ENCODE measurements around the gene TRIM24. TPM values are rescaled to one million over a fixed set of nuclear protein-coding genes. Genes with fewer than 3 reads are reported as not detected.

Gene TRIM24
- total and polyA plus RNA-seq, 4 experiments from 2014 or later = 3.1 to 15.2 (median 12.4) TPM

DNA sequence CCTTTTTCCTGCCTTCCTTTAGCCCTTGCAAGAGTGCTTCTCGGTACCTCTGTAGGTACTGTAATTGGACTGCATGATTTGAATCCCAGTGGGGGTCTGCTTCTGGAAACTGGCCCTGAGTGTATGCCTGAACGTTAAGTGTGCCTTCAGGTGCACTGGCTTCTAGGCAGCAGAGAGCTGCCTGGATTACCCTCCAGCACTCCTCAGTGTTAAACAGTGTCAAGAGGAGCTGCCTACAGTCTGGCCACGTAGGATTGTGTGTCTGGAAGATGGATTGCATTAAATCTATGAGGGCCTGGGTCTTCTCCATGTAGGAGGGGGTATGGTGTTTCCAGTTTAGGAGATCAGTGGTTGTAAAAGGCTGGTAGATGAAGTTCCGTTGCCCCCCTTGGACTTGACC is 103.7 kb downstream of the TRIM24 start:
- CTCF ChIA-PET (ENCODE audit: partially characterized antibody) = no interaction called here
- Histone ChIP-seq H3K27me3 (ENCODE audit: insufficient read depth, low read length) (no peaks in the 10 kb centered on the region), H3K27ac (ENCODE audit: low read depth, low read length) (no peak overlapping the region), H3K9me3 (ENCODE audit: control insufficient read depth in 1 of 2, low read length in 2 of 2) (peaks cover 4 to 13% of the 10 kb centered on the region in 2 donors), H3K36me3 (ENCODE audit: insufficient read depth, low read length) (peaks cover 33% of the 10 kb centered on the region), H3K4me3 (ENCODE audit: low read length in 2 of 2) (no peak overlapping the region), H3K4me1 (ENCODE audit: insufficient read depth, low read length) (no peaks in the 10 kb centered on the region)
- Mint-ChIP-seq H3K4me1 (no peaks in the 10 kb centered on the region), H3K4me3 (no peak overlapping the region), H3K27ac (no peak overlapping the region), H3K27me3 (no peaks in the 10 kb centered on the region), H3K9me3 (peaks cover 9 to 70% (median 48%) of the 10 kb centered on the region in 8 donors), H3K36me3 (peaks cover 88 to 90% of the 10 kb centered on the region in 2 donors)
- intact Hi-C loops (cut with micrococcal nuclease) = no loop called here
- DNase-seq = no peak
- POLR2A ChIA-PET (ENCODE audit: partially characterized antibody) = no interaction called here

DNA sequence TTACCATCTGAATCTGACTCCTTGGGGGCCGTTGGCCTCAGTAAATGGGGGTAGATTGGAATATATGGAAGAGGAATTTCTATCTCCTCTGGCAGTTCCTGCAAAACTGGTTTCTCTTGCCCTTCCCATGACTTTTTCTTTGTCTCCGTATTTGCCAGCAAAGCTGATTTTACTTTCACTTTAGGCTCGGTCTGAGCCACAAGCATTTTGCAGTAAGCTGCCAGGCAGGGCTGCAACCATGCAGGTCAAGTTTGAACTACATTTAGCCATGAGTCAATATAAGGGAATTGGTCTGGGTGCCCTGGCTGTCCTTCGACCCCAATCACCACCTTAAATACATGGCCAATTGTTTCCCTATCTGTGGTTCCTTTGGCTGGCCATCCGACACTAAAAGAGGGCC is 104.3 kb downstream of the TRIM24 start:
- peaks cover 4 to 13% of the 10 kb centered on the region in 2 donors for H3K9me3 ChIP-seq (ENCODE audit: control insufficient read depth in 1 of 2, low read length in 2 of 2)
- Mint-ChIP-seq H3K4me1 (no peaks in the 10 kb centered on the region), H3K36me3 (peaks cover 88 to 90% of the 10 kb centered on the region in 2 donors), H3K27me3 (no peaks in the 10 kb centered on the region), H3K27ac (no peak overlapping the region), H3K9me3 (peaks cover 9 to 65% (median 48%) of the 10 kb centered on the region in 8 donors), H3K4me3 (no peak overlapping the region)
- no peak overlapping the region for H3K4me3 ChIP-seq (ENCODE audit: low read length in 2 of 2)
- intact Hi-C loops (cut with micrococcal nuclease) = no loop called here
- H3K27ac ChIP-seq (ENCODE audit: low read depth, low read length) = no peak overlapping the region
- no peak for DNase-seq
- H3K36me3 ChIP-seq (ENCODE audit: insufficient read depth, low read length) = peaks cover 36% of the 10 kb centered on the region
- H3K4me1 ChIP-seq (ENCODE audit: insufficient read depth, low read length) = no peaks in the 10 kb centered on the region
- no peaks in the 10 kb centered on the region for H3K27me3 ChIP-seq (ENCODE audit: insufficient read depth, low read length)
- CTCF ChIA-PET (ENCODE audit: partially characterized antibody) = no interaction called here
- POLR2A ChIA-PET (ENCODE audit: partially characterized antibody) = no interaction called here

DNA sequence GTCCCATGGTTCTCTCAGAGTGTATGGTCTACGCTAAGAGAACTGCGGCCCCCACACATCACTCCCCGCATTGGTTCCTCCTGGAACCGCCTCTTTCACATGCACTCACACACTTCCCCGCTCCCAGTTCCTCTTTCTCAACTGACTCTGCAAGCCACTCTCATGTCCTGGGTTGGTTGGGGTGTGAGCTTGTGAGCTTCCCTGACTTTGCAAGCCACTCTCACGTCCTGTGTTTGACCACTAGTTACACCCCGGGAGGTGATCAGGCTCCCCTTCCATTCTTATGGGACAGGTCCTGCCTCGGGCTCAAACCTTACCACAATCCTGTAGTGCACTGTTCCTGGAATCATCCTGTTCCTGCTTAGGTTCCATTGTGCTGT is 105.0 kb downstream of the TRIM24 start:
- H3K27me3 ChIP-seq (ENCODE audit: insufficient read depth, low read length) = no peaks in the 10 kb centered on the region
- H3K27ac ChIP-seq (ENCODE audit: low read depth, low read length) = no peak overlapping the region
- Mint-ChIP-seq H3K36me3 (peaks cover 87 to 91% of the 10 kb centered on the region in 2 donors), H3K27me3 (no peaks in the 10 kb centered on the region), H3K4me1 (no peaks in the 10 kb centered on the region), H3K9me3 (peaks cover 9 to 61% (median 45%) of the 10 kb centered on the region in 8 donors), H3K4me3 (peak overlapping the region in 1 of 8 donors; percentile 26), H3K27ac (no peak overlapping the region)
- ChIA-PET CTCF (ENCODE audit: partially characterized antibody) (no interaction called here), POLR2A (ENCODE audit: partially characterized antibody) (no interaction called here)
- peaks cover 36% of the 10 kb centered on the region for H3K36me3 ChIP-seq (ENCODE audit: insufficient read depth, low read length)
- intact Hi-C loops (cut with micrococcal nuclease) = no loop called here
- H3K4me1 ChIP-seq (ENCODE audit: insufficient read depth, low read length) = no peaks in the 10 kb centered on the region
- no peak overlapping the region for H3K4me3 ChIP-seq (ENCODE audit: low read length in 2 of 2)
- DNase-seq = no peak
- peaks cover 4 to 13% of the 10 kb centered on the region in 2 donors for H3K9me3 ChIP-seq (ENCODE audit: control insufficient read depth in 1 of 2, low read length in 2 of 2)

DNA sequence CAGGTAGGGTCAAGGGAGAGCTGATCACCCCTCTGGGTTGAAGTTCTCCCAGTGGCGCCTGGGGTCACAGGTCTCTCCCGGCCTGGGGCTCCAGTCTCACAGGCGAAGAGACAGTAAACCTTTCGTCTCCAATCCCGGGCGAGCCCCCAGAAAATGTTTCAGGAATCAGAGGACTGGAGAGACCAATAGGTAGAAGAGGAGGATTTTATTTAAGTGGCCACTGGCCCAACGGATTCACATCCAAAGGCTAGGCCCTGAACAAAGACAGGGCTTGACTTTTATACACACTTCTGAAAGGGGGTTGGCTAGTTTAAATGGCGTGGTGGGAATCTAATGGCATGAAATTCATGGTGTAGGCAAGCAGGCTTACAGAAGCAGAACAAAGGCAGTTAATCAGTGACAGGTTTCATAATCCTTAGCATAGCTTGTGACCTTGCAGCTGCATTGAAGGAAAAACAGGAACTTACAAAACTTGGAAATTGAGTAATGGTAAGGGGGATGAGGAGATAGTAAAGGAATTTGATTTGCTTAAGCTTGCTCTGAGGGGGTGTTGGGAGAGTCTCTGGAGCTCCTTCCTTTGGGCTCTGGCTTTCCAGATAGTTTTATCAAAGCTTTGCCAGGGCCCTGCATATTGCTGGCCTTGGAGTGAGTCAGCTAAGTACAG is 105.5 kb downstream of the TRIM24 start:
- no peaks in the 10 kb centered on the region for H3K4me1 ChIP-seq (ENCODE audit: insufficient read depth, low read length)
- peaks cover 36% of the 10 kb centered on the region for H3K36me3 ChIP-seq (ENCODE audit: insufficient read depth, low read length)
- ChIA-PET POLR2A (ENCODE audit: partially characterized antibody) (no interaction called here), CTCF (ENCODE audit: partially characterized antibody) (no interaction called here)
- Mint-ChIP-seq H3K27me3 (no peaks in the 10 kb centered on the region), H3K27ac (no peak overlapping the region), H3K9me3 (peaks cover 9 to 55% (median 44%) of the 10 kb centered on the region in 8 donors), H3K4me1 (no peaks in the 10 kb centered on the region), H3K36me3 (peaks cover 87 to 91% of the 10 kb centered on the region in 2 donors), H3K4me3 (peak overlapping the region in 1 of 8 donors; percentile 26)
- no peak for DNase-seq
- H3K9me3 ChIP-seq (ENCODE audit: control insufficient read depth in 1 of 2, low read length in 2 of 2) = peaks cover 4 to 13% of the 10 kb centered on the region in 2 donors
- no peak overlapping the region for H3K27ac ChIP-seq (ENCODE audit: low read depth, low read length)
- H3K27me3 ChIP-seq (ENCODE audit: insufficient read depth, low read length) = no peaks in the 10 kb centered on the region
- H3K4me3 ChIP-seq (ENCODE audit: low read length in 2 of 2) = no peak overlapping the region
- intact Hi-C loops (cut with micrococcal nuclease) = no loop called here

DNA sequence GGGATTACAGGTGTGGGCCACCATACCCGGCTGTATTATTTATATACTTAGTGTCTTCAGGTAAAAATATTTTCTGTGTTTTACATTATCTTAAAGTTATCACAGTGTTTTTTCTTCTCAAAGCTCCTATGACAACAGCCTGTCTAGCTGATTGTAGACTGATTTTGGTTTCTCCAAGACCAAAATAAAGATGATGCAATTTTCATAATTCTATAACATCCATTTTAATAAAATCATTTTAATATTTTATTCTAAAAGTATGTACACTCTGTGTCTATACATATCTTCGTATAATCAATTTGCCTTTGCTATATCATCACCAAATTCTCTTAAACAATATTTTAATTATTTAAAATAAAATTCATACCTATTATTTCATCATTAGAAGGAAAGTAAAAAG is 108.6 kb downstream of the TRIM24 start:
- CTCF ChIA-PET (ENCODE audit: partially characterized antibody) = no interaction called here
- Histone ChIP-seq H3K9me3 (ENCODE audit: control insufficient read depth in 1 of 2, low read length in 2 of 2) (peaks cover 4 to 13% of the 10 kb centered on the region in 2 donors), H3K4me1 (ENCODE audit: insufficient read depth, low read length) (no peaks in the 10 kb centered on the region), H3K27ac (ENCODE audit: low read depth, low read length) (no peak overlapping the region), H3K36me3 (ENCODE audit: insufficient read depth, low read length) (peaks cover 22% of the 10 kb centered on the region), H3K27me3 (ENCODE audit: insufficient read depth, low read length) (no peaks in the 10 kb centered on the region), H3K4me3 (ENCODE audit: low read length in 2 of 2) (no peak overlapping the region)
- Mint-ChIP-seq H3K27ac (no peak overlapping the region), H3K27me3 (no peaks in the 10 kb centered on the region), H3K4me1 (peaks cover 0 to 1% (median 0%) of the 10 kb centered on the region in 4 donors), H3K36me3 (peaks cover 76 to 80% of the 10 kb centered on the region in 2 donors), H3K9me3 (peaks cover 6 to 32% (median 28%) of the 10 kb centered on the region in 8 donors), H3K4me3 (no peak overlapping the region)
- intact Hi-C loops (cut with micrococcal nuclease) = no loop called here
- POLR2A ChIA-PET (ENCODE audit: partially characterized antibody) = no interaction called here
- DNase-seq = no peak

DNA sequence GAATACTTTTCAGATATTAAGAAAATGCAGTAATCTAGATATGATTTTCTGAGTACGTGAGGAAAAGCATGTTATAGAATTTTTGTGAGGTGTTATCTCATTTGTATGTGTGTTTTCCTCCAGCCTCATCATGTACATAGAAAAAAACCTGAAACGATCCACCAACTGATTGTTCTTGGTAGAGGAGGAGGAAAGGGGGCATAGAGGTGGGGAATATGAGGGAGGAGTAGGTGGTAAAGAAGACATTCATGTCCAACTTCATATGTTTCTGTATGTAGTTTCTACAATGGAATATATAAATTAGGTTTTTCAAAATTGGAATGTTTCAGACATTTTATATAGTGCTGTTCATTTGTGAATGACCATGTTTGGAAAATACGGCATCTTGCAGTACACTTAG is 109.4 kb downstream of the TRIM24 start:
- CTCF ChIA-PET (ENCODE audit: partially characterized antibody) = no interaction called here
- Histone ChIP-seq H3K4me1 (ENCODE audit: insufficient read depth, low read length) (no peaks in the 10 kb centered on the region), H3K27ac (ENCODE audit: low read depth, low read length) (no peak overlapping the region), H3K27me3 (ENCODE audit: insufficient read depth, low read length) (no peaks in the 10 kb centered on the region), H3K36me3 (ENCODE audit: insufficient read depth, low read length) (peaks cover 22% of the 10 kb centered on the region), H3K9me3 (ENCODE audit: control insufficient read depth in 1 of 2, low read length in 2 of 2) (peaks cover 3 to 12% of the 10 kb centered on the region in 2 donors), H3K4me3 (ENCODE audit: low read length in 2 of 2) (no peak overlapping the region)
- H3K9me3 Mint-ChIP-seq = peaks cover 6 to 24% (median 20%) of the 10 kb centered on the region in 8 donors
- H3K27me3 Mint-ChIP-seq = no peaks in the 10 kb centered on the region
- intact Hi-C loops (cut with micrococcal nuclease) = no loop called here
- no peak overlapping the region for H3K27ac Mint-ChIP-seq
- H3K36me3 Mint-ChIP-seq = peaks cover 76 to 80% of the 10 kb centered on the region in 2 donors
- peaks cover 0 to 1% (median 0%) of the 10 kb centered on the region in 4 donors for H3K4me1 Mint-ChIP-seq
- H3K4me3 Mint-ChIP-seq = no peak overlapping the region
- no peak for DNase-seq
- POLR2A ChIA-PET (ENCODE audit: partially characterized antibody) = no interaction called here

DNA sequence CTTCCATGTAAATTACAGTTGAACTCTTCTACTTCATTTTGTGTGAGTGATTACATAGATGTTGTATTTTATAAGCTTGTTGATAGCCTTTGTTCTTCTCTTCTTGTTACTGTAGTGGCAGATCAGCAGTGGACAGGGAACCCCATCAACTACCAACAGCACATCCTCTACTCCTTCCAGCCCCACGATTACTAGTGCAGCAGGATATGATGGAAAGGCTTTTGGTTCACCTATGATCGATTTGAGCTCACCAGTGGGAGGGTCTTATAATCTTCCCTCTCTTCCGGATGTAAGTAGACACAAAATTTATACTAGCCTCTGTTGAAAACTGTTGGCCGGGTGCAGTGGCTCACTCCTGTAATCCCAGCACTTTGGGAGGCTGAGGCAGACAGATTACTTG is 110.7 kb downstream of the TRIM24 start:
- H3K27me3 ChIP-seq (ENCODE audit: insufficient read depth, low read length) = no peaks in the 10 kb centered on the region
- Mint-ChIP-seq H3K9me3 (peaks cover under 1 to 11% (median 7%) of the 10 kb centered on the region in 8 donors), H3K27me3 (no peaks in the 10 kb centered on the region), H3K36me3 (peaks cover 71 to 74% of the 10 kb centered on the region in 2 donors), H3K4me1 (peaks cover 0 to 5% (median 2%) of the 10 kb centered on the region in 4 donors), H3K27ac (peak overlapping the region in 1 of 7 donors; percentile 28), H3K4me3 (no peak overlapping the region)
- H3K4me1 ChIP-seq (ENCODE audit: insufficient read depth, low read length) = no peaks in the 10 kb centered on the region
- no peaks in the 10 kb centered on the region for H3K9me3 ChIP-seq (ENCODE audit: control insufficient read depth in 1 of 2, low read length in 2 of 2)
- DNase-seq = no peak
- intact Hi-C loops (cut with micrococcal nuclease) = loop anchor here (10.0 kb wide), 1 partner anchor 106 kb away; the partner anchor contains the start of gene TRIM24
- H3K4me3 ChIP-seq (ENCODE audit: low read length in 2 of 2) = no peak overlapping the region
- POLR2A ChIA-PET (ENCODE audit: partially characterized antibody) = no interaction called here
- H3K36me3 ChIP-seq (ENCODE audit: insufficient read depth, low read length) = peaks cover 20% of the 10 kb centered on the region
- CTCF ChIA-PET (ENCODE audit: partially characterized antibody) = interaction anchor here (1.1 kb wide), 1 partner anchor 168 kb away, joined by 3 read pairs; no protein-coding TSS in a partner anchor
- no peak overlapping the region for H3K27ac ChIP-seq (ENCODE audit: low read depth, low read length)
